Measurements from ENCODE around the gene KIF1B.
"Not testable (repeated sequence)": the region's sequence is repeated elsewhere in the genome, so short reads cannot be mapped to it uniquely, and the experiment has no call there.

The KIF1B gene

DNA sequence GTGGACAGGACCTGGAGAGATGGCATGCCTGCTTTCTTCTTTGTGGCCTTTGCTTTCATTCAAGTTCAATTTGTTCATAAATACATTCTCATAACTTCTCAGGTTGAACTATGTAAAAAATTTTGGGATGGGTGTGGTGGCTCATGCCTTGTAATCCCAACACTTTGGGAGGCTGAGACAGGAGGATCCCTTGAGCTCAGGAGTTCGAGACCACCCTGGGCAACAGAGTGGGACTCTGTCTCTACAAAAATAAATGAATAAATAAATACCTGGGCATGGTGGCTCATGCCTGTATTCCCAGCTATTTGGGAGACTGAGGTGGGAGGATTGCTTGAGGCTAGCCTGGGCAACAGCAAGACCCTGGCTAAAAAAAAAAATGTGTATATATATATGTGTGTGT is 2.1 kb downstream of the KIF1B start:
- no peak overlapping the region for H3K4me3 ChIP-seq (ENCODE audit: low read length)
- no peaks in the 10 kb centered on the region for H3K4me1 ChIP-seq (ENCODE audit: control insufficient read depth, insufficient read depth, low read length)
- no peaks in the 10 kb centered on the region for H3K27me3 ChIP-seq (ENCODE audit: control insufficient read depth, insufficient read depth, low read length)
- no peaks in the 10 kb centered on the region for H3K36me3 ChIP-seq (ENCODE audit: control insufficient read depth, insufficient read depth, low read length)
- H3K27ac ChIP-seq (ENCODE audit: low read length): no peak overlapping the region
- no CpG with 5 or more reads among the region's 1 CpG for WGBS (ENCODE audit: insufficient coverage, insufficient read length)
- no peak for DNase-seq (ENCODE audit: low read depth, low spot score)
- H3K9me3 ChIP-seq (ENCODE audit: control insufficient read depth, insufficient read depth, low read length): no peaks in the 10 kb centered on the region

DNA sequence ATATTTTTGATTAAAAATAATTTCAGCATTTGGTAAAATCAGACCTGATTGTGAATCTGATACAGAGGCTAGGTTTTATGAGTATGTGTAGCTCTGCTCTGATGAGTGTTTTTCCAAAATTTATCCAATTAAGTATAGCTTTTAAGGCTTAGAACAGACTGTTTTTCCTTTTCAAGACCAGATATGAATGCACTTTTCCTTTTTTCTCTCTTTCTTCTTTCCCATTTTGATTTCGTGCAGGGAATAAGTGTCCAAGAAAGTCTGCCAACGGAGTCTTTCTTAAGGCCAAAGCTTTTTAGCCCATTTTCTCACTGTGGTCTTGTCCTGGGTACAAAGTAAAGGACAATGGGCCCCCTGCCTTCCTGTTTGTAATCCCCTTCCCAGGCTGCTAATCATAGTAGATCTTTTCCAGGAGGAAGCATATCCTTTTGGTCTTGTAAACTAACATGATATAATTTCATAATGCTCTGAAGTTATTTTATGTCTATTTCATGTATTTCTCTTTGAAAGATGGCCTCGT is 2.9 kb downstream of the KIF1B start:
- no peaks in the 10 kb centered on the region for H3K27me3 ChIP-seq (ENCODE audit: control insufficient read depth, insufficient read depth, low read length)
- H3K9me3 ChIP-seq (ENCODE audit: control insufficient read depth, insufficient read depth, low read length): no peaks in the 10 kb centered on the region
- no CpG with 5 or more reads among the region's 3 CpGs for WGBS (ENCODE audit: insufficient coverage, insufficient read length)
- H3K27ac ChIP-seq (ENCODE audit: low read length): no peak overlapping the region
- DNase-seq (ENCODE audit: low read depth, low spot score): no peak
- H3K4me3 ChIP-seq (ENCODE audit: low read length): no peak overlapping the region
- no peaks in the 10 kb centered on the region for H3K36me3 ChIP-seq (ENCODE audit: control insufficient read depth, insufficient read depth, low read length)
- no peaks in the 10 kb centered on the region for H3K4me1 ChIP-seq (ENCODE audit: control insufficient read depth, insufficient read depth, low read length)

DNA sequence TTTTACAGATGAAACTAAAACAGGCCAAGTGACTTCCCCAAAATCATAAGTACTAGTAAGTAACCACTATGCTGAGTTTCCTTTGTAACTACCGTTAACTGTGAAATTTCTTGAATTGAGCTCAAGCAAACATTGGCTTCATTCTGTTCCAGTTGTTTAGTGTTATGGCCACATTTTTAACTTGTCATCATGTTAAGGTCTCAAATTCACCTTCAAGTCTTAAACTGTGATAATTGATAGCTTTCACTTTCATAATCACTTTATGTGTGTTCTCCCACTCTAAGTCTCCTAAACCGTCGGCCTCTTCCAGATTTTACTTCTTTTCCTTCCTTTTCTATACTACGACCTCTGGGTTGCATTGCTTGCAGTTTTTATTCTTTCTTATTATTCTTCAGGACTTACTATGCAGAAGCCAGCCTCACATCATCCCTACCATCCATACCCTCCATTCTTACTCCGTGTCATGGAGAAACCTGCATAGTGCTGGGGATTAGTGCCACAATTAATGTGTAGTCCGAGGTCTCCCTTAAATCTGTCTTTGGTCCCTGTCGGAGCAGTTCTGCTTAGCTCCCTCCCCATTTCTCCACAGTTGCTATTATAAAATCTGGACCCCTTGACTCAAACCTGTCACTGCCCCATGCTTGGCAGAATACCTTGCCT is 5.8 kb downstream of the KIF1B start:
- Histone ChIP-seq H3K27ac (ENCODE audit: low read length) (no peak overlapping the region), H3K27me3 (ENCODE audit: control insufficient read depth, insufficient read depth, low read length) (no peaks in the 10 kb centered on the region), H3K4me1 (ENCODE audit: control insufficient read depth, insufficient read depth, low read length) (no peaks in the 10 kb centered on the region), H3K4me3 (ENCODE audit: low read length) (no peak overlapping the region), H3K9me3 (ENCODE audit: control insufficient read depth, insufficient read depth, low read length) (no peaks in the 10 kb centered on the region), H3K36me3 (ENCODE audit: control insufficient read depth, insufficient read depth, low read length) (no peaks in the 10 kb centered on the region)
- no peak for DNase-seq (ENCODE audit: low read depth, low spot score)
- WGBS (ENCODE audit: insufficient coverage, insufficient read length): no CpG with 5 or more reads among the region's 7 CpGs

DNA sequence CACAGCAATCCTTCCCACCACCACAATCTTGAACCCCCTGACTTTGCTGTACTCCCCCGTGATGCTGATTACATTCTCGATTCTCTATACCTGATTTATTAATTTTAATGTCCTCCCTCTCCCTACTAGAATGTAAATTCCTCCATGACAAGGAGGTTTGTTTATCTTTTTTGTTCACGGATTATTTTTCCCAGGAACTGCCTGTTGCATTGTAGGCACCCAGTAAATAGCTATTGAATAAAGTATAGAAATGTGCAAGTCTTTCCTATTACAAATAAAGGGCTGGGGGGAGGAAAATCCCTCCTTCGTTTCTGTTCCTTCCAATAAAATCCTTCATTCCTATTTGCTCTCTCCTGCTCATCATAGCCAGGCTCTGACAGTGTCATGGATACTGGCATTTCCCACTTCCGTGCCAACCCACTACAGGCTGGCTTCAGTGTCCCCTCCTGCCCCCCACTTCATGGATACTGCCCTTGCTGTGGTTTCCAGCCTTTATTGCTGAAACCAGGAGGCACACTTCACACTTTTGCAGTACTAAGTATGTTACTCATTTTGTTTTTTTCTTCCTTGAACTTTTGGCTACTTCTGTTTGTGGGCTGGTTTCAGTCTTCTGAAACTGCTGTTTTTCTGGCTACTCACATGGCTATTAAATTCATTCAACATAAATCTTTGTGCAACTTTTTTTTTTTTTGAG is 7.5 kb downstream of the KIF1B start:
- Histone ChIP-seq H3K27me3 (ENCODE audit: control insufficient read depth, insufficient read depth, low read length) (no peaks in the 10 kb centered on the region), H3K36me3 (ENCODE audit: control insufficient read depth, insufficient read depth, low read length) (no peaks in the 10 kb centered on the region), H3K4me1 (ENCODE audit: control insufficient read depth, insufficient read depth, low read length) (no peaks in the 10 kb centered on the region), H3K27ac (ENCODE audit: low read length) (no peak overlapping the region), H3K4me3 (ENCODE audit: low read length) (no peak overlapping the region), H3K9me3 (ENCODE audit: control insufficient read depth, insufficient read depth, low read length) (no peaks in the 10 kb centered on the region)
- DNase-seq (ENCODE audit: low read depth, low spot score): no peak
- WGBS (ENCODE audit: insufficient coverage, insufficient read length): no CpG with 5 or more reads among the region's 5 CpGs

DNA sequence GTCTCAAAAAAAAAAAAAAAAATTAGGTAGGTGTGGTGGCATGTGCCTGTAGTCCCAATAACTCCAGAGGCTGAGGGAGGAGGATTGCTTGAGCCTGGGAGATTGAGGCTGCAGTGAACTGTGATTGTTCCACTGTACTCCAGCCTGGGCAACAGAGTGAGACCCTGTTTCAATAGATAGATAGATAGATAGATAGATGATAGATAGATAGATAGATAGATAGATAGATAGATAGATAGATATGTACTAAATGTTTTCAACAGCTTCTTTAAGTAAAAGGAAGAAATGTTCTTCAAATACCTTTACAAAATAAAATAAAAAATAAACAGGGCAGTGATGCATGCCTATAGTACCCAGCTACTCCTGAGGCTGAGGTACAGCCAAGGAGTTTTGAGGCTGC is 9.8 kb downstream of the KIF1B start:
- H3K4me1 ChIP-seq (ENCODE audit: control insufficient read depth, insufficient read depth, low read length): no peaks in the 10 kb centered on the region

DNA sequence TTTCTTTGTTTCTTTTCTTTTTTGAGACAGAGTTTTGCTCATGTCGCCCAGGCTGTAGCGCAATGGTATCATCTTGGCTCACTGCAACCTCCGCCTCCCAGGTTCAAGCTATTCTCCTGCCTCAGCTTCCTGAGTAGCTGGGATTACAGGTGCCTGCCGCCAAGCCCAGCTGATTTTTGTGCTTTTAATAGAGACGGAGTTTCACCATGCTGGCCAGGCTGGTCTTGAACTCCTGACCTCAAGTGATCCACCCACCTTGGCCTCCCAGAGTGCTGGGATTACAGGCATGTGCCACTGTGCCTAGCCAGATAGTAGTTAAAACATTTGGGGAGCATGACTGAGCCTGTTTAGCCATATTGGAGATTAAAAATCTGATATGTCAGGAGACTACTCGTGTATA is 10.3 kb downstream of the KIF1B start:
- no CpG with 5 or more reads among the region's 6 CpGs for WGBS (ENCODE audit: insufficient coverage, insufficient read length)
- DNase-seq (ENCODE audit: low read depth, low spot score); H3K4me1 ChIP-seq (ENCODE audit: control insufficient read depth, insufficient read depth, low read length); H3K27ac ChIP-seq (ENCODE audit: low read length); H3K9me3 ChIP-seq (ENCODE audit: control insufficient read depth, insufficient read depth, low read length); H3K4me3 ChIP-seq (ENCODE audit: low read length); H3K36me3 ChIP-seq (ENCODE audit: control insufficient read depth, insufficient read depth, low read length); H3K27me3 ChIP-seq (ENCODE audit: control insufficient read depth, insufficient read depth, low read length): not testable (repeated sequence)

More for the DNA sequence above, 9.8 kb downstream of the KIF1B start:
- Histone ChIP-seq H3K27ac (ENCODE audit: low read length) (no peak overlapping the region), H3K9me3 (ENCODE audit: control insufficient read depth, insufficient read depth, low read length) (no peaks in the 10 kb centered on the region), H3K27me3 (ENCODE audit: control insufficient read depth, insufficient read depth, low read length) (no peaks in the 10 kb centered on the region), H3K4me3 (ENCODE audit: low read length) (no peak overlapping the region), H3K36me3 (ENCODE audit: control insufficient read depth, insufficient read depth, low read length) (no peaks in the 10 kb centered on the region)
- DNase-seq (ENCODE audit: low read depth, low spot score): no peak

DNA sequence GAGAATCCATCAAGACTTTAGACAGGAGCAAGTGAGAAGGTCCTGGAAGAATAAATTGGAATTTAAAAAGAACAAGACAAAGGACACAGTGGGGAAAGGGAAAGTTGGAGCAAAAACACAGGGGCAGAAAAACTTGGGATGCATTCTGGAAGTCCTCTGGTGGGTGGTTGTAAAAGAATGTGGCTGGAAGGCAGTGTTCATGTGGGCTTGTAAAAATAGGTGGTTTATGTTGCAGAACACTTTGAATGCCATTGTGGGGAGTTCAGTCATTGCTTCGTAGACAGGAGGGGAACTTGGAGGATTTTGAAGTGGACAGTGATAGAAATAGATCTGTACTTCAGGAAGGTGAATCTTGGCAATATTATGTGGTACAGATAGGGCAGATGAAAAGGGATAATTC is 15.2 kb downstream of the KIF1B start:
- WGBS (ENCODE audit: insufficient coverage, insufficient read length): no CpG with 5 or more reads among the region's 1 CpG
- no peak overlapping the region for H3K27ac ChIP-seq (ENCODE audit: low read length)
- H3K4me3 ChIP-seq (ENCODE audit: low read length): no peak overlapping the region
- DNase-seq (ENCODE audit: low read depth, low spot score): no peak
- H3K36me3 ChIP-seq (ENCODE audit: control insufficient read depth, insufficient read depth, low read length): no peaks in the 10 kb centered on the region
- H3K9me3 ChIP-seq (ENCODE audit: control insufficient read depth, insufficient read depth, low read length): no peaks in the 10 kb centered on the region
- H3K27me3 ChIP-seq (ENCODE audit: control insufficient read depth, insufficient read depth, low read length): no peaks in the 10 kb centered on the region
- H3K4me1 ChIP-seq (ENCODE audit: control insufficient read depth, insufficient read depth, low read length): no peaks in the 10 kb centered on the region

DNA sequence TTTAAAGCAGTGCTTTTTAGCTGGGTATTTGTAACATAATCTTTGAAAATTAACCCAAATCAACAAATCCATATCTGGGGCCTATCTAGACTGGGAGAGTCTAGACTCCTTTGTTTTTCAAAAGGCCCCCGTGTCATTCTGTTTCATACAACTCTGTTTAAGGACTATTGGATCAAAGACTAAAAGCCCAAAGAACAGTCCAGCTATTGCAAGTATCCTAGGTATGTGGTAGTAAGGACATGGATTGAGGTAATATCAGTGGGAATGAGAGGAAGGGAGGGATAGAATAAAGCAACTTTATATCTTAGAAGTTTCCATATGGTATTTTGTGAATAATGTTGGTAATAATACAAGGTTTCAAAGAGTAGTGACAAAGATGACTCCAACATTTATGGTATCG is 18.2 kb downstream of the KIF1B start:
- no peak overlapping the region for H3K4me3 ChIP-seq (ENCODE audit: low read length)
- H3K27ac ChIP-seq (ENCODE audit: low read length): no peak overlapping the region
- H3K27me3 ChIP-seq (ENCODE audit: control insufficient read depth, insufficient read depth, low read length): no peaks in the 10 kb centered on the region
- H3K36me3 ChIP-seq (ENCODE audit: control insufficient read depth, insufficient read depth, low read length): no peaks in the 10 kb centered on the region
- H3K9me3 ChIP-seq (ENCODE audit: control insufficient read depth, insufficient read depth, low read length): no peaks in the 10 kb centered on the region
- no peak for DNase-seq (ENCODE audit: low read depth, low spot score)
- WGBS (ENCODE audit: insufficient coverage, insufficient read length): no CpG with 5 or more reads among the region's 2 CpGs
- no peaks in the 10 kb centered on the region for H3K4me1 ChIP-seq (ENCODE audit: control insufficient read depth, insufficient read depth, low read length)

DNA sequence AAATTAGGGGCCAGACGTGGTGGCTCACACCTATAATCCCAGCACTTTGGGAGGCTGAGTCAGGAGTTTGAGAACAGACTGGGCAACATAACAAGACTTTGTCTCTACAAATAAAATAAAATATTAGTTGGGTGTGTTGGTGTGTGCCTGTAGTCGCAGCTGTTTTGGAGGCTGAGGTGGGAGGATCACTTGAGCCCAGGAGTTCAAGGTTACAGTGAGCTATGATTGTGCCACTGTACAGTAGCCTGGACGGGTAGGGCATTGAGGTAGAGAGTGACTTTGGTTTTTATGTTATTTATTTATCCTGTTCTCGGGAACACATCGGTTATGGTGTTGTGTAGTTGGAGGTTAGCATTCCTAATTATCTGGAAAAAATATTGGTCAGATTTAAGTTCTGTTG is 19.5 kb downstream of the KIF1B start:
- H3K36me3 ChIP-seq (ENCODE audit: control insufficient read depth, insufficient read depth, low read length): no peaks in the 10 kb centered on the region
- H3K4me3 ChIP-seq (ENCODE audit: low read length): no peak overlapping the region
- H3K27ac ChIP-seq (ENCODE audit: low read length): no peak overlapping the region
- DNase-seq (ENCODE audit: low read depth, low spot score): no peak
- H3K27me3 ChIP-seq (ENCODE audit: control insufficient read depth, insufficient read depth, low read length): no peaks in the 10 kb centered on the region
- H3K4me1 ChIP-seq (ENCODE audit: control insufficient read depth, insufficient read depth, low read length): no peaks in the 10 kb centered on the region
- no CpG with 5 or more reads among the region's 5 CpGs for WGBS (ENCODE audit: insufficient coverage, insufficient read length)
- no peaks in the 10 kb centered on the region for H3K9me3 ChIP-seq (ENCODE audit: control insufficient read depth, insufficient read depth, low read length)

DNA sequence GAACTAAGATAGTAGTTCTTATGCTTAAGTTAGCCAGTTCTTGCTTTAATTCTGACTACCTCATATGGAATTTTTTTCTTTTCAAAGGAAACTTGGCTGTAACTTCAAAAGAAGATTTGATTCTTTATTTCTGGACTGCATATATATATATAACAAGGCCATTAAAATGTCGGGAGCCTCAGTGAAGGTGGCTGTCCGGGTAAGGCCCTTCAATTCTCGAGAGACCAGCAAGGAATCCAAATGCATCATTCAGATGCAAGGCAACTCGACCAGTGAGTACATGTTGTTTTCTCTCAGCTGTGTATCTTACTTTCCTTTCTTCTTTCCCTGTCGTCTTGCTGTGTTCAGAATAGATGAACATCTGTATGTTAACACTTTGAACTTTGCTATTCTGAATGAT is 21.8 kb downstream of the KIF1B start:
- Histone ChIP-seq H3K4me3 (ENCODE audit: low read length) (no peak overlapping the region), H3K36me3 (ENCODE audit: control insufficient read depth, insufficient read depth, low read length) (no peaks in the 10 kb centered on the region), H3K27ac (ENCODE audit: low read length) (no peak overlapping the region), H3K27me3 (ENCODE audit: control insufficient read depth, insufficient read depth, low read length) (no peaks in the 10 kb centered on the region), H3K9me3 (ENCODE audit: control insufficient read depth, insufficient read depth, low read length) (no peaks in the 10 kb centered on the region), H3K4me1 (ENCODE audit: control insufficient read depth, insufficient read depth, low read length) (no peaks in the 10 kb centered on the region)
- DNase-seq (ENCODE audit: low read depth, low spot score): no peak
- WGBS (ENCODE audit: insufficient coverage, insufficient read length): no CpG with 5 or more reads among the region's 5 CpGs

Measured in iPS DF 6.9 (cell line).